HepG2 (cell line): ENCODE results near the gene IFNG.

ENCODE experiments used
- CTCF ChIP-seq: sonication (generic); formaldehyde crosslinking; IDR thresholded peaks from 2 replicates; pipeline ENCODE4 v1.5.0; 2020; ENCODE audit warnings: mild to moderate bottlenecking, missing genetic modification reagents, moderate library complexity
- JUN ChIP-seq: sonication (generic); formaldehyde crosslinking; IDR thresholded peaks from 2 replicates; pipeline ENCODE4 v1.4.0; 2020; ENCODE audit warnings: mild to moderate bottlenecking, missing genetic modification reagents
- POLR2A ChIP-seq, 2 experiments: IDR thresholded peaks; 2 replicates each; pipeline ENCODE4 v1.6.1; 2011; ENCODE audit warnings: low read depth in 2 of 2, low read length in 2 of 2, mild to moderate bottlenecking in 1 of 2, moderate library complexity in 1 of 2; ENCODE audit not compliant: insufficient read depth in 1 of 2
- SP2 ChIP-seq: sonication (generic); formaldehyde crosslinking; IDR thresholded peaks from 2 replicates; pipeline ENCODE4 v1.5.1; 2020; ENCODE audit warnings: mild to moderate bottlenecking, missing genetic modification reagents
- ZNF275 ChIP-seq: sonication (generic); formaldehyde crosslinking; IDR thresholded peaks from 2 replicates; pipeline ENCODE4 v1.8.0; 2022; ENCODE audit warnings: missing genetic modification reagents, mild to moderate bottlenecking, inconsistent platforms, borderline replicate concordance

- TF ChIP-seq POLR2A (IDR thresholded peaks at IDR 0.05; ENCODE audit: insufficient read depth in 1 of 2, low read depth in 2 of 2, low read length in 2 of 2) (no peak), SP2 (no peak), CTCF (CRISPR knock-in tag) (no peak), JUN (CRISPR knock-in tag) (no peak), ZNF275 (no peak)
These were observed 21.5 kb upstream of the IFNG start for GRCh38 chr12:68180792-68181744.
